ENCODE measurements around the gene PIGU.
"Not testable (repeated sequence)": the region's sequence is repeated elsewhere in the genome, so short reads cannot be mapped to it uniquely, and the experiment has no call there.

Gene PIGU

DNA sequence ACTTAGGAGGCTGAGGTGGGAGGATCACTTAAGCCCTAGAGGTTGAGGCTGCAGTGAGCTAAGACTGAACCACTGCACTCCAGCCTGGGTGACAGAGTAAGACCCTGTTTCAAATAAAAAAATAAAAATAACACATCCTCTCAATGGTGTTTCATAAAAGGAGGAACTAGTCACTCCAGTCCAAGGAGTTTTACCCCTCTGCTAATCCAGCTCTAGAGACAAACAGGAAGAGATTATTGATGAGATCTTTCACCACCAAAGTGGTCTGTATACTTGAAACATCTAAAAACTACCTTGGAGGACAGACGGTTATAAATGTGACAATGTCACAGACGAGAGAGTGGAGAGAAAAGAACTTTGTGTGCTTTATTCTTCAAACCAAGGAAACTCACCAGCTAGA is 58.2 kb downstream of the PIGU start:
- no peak for DNase-seq

DNA sequence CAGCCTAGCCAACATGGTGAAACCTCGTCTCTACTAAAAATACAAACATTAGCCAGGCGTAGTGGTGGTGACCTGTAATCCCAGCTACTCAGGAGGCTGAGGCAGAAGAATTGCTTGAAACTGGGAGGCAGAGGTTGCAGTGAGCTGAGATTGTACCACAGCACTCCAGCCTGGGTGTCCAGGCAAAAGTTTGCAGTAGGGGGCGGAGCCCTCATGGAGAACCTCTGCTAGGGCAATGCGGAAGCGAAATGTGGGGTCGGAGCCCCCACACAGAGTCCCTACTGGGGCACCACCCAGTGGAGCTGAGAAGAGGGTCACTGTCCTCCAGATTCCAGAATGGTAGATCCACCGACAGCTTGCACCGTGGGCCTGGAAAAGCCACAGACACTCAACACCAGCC is 60.0 kb downstream of the PIGU start:
- DNase-seq = not testable (repeated sequence)

DNA sequence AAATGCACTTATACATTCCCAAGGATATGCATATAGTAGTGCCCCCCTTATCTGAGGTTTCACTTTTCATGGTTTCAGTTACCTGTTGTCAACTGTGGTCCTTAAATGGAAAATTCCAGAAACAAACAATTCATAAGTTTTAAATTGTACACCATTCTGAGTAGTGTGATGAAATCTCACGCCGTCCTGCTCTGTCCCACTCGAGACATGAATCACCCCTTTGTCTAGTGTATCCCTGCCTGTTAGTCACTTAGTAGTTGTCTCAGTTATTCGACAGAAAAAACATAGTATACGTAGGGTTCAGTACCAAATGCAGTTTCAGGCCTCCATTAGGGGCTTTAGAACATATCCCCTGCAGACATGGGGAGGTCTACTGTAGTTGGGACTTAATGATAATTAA is 61.4 kb downstream of the PIGU start:
- no peak for DNase-seq

DNA sequence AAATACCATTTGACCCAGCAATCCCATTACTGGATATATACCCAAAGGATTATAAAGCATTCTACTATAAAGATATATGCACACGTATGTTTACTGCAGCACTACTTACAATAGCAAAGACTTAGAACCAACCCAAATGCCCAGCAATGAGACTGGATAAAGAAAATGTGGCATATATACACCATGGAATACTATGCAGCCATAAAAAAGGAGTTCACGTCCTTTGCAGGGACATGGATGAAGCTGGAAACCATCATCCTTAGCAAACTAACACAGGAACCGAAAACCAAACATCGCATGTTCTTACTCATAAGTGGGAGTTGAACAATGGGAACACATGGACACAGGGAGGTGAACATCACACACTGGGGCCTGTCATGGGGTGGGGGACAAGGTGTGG is 64.9 kb downstream of the PIGU start:
- not testable (repeated sequence) for DNase-seq

DNA sequence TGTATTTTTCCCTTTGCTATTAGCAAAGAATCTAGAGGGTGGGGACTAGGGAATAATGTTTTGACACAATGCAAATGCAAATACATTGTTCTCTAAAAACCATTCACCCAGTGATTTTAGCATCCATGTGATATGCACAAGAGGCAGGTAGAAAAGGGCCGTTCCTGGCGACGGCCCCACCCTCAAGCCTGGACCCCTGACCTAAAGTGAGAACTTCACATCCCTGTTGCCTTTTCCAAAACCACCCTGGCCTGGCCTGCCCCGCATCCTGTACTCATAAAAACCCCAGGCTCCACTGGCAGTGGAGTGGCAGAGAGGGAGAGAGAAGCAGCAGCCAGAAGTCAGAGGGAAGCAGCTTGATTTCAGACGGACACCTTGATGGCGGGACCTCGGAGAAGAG is 69.8 kb downstream of the PIGU start:
- no peak for DNase-seq

DNA sequence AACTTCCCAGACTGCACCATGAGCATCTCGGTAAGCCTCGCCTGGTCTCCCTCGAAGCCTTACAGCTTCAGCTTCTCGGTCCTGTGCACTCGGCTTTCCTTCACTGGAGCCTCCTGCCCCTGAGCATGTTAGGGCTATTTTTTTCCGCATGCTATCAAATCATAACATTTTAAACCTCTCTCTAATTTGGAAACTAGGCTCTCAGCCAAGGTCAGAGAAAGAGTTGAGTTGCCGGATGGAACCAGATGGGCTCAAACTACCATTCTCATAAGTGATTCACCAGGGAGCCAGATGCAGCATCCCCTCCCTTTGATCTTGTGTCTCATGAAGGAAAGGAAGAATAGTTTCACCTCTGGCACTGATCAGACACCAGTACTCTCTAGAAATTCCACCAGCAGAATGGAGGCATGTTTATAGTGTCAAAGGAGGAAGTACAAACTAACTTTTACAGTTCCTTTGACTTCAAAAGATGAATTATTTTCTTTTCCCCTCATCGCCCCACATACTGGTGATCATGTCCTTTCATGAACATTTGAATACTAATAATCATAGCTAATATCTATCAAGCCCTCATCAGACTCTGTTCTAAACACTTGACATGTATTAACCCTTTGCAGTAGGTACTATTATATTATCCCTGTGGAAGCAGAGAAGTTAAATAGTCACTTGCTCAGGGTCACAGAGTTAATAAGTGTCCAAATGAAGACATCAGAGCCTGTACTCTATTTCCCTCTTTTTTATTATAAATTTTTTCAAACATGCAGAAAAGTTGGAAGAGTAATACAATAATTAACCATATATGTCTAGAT is 71.7 kb downstream of the PIGU start:
- no peak for DNase-seq

DNA sequence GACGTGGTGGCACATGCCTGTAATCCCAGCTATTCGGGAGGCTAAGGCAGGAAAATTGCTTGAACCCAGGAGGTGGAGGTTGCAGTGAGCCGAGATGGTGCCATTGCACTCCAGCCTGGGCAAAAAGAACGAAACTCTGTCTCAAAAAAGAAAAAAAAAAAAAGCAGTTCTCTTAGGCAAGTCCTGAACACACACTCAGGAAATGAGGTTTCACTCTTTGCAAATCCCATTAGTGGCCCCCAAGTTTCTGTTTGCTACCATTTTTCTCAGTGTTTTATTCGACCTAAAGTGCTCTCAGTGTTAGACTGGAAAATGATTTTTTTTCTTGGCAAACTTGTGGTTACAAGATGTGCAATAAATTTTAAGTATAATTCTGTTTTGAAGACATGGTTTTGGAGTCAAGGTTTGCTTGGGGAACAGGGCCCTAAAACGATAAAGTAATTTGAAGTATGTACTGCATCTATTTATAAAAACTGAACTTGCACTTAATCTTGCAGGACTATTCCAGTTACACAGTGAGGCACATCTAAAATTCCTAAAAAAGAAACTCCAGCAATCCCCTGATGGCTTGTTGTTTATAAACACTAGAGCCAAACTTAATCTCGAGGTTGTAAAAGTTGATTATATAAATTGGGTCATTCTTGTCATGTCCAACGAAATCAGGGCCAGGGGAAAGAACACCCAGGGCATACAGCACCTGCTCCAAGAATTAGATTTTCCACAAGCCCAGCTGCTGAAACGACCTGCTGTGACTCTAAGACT is 75.8 kb downstream of the PIGU start:
- no peak for DNase-seq

DNA sequence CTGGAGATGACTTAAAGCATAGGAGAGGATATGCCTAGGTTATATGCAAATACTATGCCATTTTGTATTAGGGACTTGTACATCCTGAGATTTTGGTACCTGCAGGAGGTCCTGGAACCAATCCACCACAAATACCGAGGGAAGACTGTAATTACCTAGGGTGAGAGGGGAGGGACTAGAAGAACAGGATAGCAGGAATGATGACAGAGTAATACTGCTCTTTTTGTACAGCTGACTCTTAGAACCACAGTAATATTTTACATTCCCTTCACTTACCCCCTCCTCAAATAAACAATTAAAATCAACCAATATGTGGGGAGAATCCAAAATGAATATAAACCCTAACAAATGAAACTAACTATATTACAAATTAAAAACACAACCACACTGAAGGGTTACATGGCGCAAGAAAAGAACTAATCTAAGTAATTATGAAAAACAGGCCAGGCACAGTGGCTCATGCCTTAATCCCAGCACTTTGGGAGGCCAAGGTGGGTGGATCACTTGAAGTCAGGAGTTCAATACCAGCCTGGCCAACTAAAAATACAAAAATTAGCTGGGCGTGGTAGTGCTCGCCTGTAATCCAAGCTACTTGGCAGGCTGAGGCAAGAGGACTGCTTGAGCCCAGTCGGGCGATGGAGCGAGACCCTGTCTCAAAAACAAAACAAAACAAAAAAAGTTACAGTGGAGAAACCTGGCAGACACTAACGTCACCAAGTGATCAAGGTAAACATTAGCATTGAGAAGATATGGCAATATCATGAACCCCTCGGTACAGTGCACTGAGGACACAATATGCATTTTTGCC is 81.3 kb downstream of the PIGU start:
- no peak for DNase-seq

DNA sequence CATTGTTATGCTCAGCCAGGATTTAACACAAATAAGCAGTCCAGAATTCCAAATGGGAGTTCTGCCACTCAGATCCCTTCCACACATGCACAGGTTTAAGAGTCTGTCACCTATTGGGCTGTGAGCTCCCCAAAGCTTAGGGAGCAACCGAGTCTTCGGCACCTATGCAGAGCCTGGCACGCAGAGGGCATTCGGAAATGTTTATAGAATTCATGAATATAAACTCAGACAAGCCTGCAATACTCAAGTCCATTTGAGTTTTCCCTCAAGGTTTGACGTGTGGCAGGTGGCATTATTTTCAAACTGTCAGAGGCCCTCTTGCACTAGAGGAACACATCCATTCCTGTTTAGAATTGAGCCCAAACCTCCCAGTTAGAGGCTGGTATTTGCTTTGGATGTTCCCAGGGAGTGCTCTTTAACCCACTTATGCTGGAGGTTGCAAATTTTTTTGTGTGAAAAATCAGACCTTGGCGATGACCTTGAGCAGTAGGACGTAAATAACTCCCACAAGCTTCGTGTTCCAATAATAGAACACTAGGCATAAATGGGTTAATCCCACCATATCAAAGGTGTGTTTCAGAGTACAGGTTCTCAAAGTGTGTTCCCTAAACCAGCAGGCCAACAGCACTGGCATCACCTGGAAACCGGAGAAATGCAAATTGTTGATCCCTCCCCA is 90.3 kb downstream of the PIGU start:
- no peak for DNase-seq

DNA sequence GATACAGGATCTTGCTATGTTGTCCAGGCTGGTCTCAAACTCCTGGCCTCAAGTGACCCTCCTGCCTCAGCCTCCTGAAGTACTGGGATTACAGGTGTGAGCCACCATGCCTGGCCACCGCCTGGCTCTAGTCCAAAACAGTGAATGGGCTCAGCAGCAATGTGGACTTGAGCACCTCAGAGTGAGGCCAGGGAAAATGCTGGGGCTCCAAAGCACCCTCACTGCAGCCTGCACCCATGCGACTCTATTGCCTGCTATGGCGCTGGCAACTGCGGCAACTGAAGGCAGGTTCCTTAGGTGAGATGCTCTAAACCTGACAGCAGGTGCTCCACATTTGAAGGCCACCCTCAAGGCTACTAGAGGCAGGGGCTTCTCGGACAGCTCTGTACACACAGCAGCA is 91.9 kb downstream of the PIGU start:
- no peak for DNase-seq

DNA sequence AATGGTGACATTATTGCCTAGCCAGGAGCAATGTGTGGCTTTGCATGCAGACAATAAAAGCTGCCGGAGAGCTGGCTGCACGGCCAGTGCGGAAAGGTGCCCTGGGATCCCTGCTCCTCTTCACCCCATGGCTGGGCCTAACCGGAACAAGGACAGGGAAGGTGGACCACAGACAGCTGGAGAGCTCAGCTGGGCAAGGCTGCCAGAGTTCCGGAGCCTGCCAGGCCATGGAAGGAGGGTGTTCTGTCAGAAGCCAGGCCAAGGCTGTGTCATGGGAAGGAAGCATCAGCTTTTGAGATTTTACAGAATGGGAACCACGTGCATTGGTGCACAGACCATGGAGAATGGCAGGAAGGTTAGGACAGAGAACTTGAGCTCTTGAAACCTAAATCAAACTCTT is 93.3 kb downstream of the PIGU start:
- no peak for DNase-seq

DNA sequence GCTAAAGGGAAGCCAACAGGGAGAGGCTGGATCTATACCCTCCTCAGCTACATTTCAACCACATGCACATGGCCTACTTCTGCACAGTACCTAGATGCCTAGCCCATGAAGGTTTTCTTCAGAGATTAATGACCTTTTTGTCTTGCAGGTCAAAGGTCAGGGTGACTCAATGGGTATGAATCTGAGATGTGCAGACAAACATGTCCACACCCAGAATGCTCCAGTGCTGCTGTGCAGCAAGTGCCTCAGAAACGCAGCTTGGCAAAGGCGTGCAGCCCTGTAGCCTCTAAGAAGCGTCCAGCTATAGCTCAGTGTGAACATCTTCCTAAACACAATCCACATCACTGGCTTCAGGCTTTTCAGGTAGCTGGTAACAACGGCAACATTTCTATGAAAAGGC is 94.0 kb downstream of the PIGU start:
- no peak for DNase-seq

DNA sequence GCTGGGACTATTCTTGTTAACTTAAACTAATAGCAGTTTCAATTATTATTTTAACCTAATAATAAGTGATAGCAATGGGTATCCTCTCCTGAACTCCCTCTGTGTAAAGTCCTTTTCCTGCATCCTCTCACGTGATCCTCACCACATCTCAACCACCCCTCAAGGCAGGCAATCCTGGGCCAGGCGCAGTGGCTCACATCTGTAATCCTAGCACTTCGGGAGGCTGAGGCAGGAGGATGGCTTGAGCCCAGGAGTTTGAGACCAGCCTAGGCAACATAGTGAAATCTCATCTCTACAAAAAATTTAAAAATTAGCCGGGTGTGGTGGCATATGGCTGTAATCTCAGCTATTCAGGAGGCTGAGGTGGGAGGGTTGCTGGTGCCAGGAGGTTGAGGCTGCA is 94.7 kb downstream of the PIGU start:
- no peak for DNase-seq

DNA sequence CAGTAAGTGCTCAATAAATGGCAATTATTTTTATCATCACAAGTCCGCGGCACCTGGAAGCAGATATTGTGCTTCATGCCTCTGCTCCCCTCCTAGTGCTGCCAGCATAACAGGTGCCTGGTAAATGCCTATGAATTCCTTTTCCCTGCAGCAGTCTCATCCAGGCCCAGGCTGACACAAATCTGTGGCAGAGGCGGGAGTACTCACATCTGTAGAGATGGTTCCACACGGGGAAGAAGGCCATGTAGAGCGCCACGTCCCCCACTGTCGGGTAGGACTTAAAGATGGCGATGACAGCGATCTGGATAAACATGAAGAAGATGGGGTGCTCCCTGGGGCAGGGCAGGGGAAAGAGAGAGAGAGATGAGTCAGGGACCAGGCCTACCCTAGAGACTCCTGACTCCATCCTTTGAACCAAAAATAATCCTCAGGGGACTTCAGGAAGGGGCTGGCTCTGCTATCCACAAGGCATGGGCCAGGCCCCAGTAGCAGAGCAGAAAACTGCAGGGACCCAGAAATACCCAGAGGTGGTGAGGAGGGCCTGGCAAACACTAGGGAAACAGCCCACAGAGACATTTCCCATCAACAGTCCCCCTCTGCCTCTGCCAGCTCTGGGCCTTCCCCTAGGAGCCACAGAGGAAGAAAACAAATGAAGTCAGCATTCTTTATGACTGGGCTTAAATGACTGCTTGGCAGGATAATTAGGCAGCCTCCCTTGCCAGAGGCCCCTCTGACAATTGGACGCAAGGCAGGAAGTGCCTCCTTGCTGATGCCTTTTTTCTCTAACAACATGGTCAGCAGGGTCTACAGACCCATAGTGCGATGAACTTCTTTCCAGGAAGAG is 95.3 kb downstream of the PIGU start:
- no peak for DNase-seq

DNA sequence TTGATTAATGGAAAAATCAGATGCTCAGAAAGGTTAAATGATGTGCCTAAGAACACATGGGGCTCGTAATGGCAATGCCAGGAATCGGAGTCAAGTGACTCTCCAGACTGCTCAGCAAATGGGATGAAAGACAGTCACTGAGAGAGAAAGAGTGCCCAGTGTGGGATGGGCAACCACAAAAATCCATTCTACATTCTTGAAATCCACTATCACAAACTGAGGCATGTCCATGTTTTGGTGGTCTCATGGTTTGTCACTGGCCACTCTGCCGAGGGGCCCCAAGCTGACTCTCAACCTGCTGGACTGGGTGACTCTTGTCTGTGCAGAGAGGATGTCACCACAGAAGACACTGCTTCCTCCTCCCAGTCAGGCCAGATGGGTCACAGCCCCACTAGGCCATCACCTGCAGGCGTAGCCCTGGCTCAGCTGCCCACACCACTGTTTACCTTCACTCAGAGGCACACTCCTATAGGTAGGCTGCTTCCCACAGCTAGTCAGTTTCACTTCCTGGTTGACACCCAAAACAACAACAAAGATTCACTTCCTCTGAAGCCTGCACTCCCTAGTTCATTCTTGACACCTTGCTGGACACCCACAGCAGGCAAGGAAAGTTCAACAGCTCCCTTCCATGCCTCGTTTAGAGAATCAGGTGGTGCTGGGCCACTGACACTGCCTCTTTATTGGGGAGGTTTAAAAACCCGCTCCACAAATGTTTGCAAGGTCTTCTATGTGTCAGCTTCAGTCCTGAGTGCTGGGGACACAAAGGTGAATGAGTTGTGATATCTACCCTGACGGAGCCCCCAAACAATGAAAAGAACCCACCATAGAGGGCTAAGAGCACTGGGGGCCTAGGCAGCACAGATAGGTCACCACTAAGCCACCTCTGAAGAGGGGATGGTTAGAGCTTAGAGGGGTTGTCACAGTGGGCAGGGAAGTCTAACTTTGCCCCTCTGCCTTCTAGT is 96.6 kb downstream of the PIGU start:
- DNase-seq = no peak

DNA sequence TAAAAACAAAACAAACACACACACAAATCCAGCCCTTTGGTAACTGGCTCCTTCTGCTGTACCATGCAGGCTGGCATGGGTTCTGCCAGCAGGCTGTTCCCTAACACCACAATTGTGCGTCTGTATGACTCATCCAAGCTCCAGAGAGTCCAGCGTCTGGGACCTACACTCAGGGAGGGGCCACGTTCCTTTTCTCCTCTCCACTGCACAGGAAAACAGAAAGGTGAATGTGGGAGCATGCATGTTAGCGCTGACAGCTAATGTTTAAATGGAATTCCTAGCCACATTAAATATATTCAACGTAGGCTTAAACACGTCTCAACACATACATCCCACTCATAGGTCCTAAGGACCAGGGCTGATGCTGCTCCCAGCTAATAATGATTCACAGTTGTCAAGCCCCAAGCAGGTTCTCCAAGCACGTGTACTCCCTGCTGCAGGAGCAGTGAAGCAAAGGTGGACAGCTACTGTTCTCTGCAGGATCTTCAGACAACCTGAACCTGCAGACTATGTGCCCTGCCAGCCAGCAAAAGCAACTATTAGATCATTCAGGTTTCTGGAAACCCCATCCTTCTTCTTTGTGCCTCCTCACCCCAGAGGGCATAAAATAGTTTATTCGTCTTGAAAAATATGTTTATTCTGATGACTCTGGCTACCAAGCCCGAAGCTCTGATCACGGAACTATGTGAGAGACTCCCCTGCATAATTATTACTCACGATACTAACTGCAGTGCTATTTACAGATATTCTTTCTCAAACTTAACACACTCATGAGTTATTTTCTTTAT is 97.5 kb downstream of the PIGU start:
- DNase-seq = no peak

DNA sequence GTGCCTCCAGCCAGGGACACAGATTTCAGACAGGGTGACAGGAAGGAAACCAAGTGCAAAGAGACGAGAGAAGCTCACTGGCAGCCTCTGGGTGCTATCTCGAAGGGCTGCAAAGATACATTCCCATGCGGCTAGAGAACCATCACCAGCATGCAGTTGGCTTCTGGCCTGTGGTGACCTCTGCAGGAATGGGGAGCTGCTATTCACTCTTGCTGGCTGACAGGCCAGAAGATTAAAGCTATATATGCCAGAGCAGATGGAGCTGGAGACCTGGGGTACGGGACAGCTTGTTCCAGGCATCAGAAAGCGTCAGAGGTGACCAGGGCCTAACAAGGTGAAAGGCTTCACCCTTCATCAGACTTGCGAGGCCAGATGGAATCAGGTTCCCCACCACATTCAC is 98.4 kb downstream of the PIGU start:
- DNase-seq = no peak

DNA sequence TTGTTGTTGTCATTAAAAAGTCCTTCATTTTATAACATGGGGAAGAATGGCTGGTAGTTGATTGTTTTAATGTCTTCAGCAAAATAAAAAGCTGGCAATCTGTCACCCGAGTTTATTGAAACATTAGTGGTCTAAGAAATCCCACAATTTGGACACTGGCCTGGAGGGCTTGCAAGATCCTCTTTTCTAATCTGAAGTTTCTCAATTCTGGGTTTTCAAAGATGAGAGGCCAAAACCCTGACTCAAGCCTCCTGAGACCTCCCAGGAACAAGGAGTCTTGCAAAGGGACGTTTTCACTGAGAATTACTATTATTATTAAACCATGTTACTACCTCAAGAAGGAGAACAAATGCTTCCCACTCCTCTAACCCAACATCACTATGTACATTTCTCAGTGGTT is 98.9 kb downstream of the PIGU start:
- DNase-seq = no peak

DNA sequence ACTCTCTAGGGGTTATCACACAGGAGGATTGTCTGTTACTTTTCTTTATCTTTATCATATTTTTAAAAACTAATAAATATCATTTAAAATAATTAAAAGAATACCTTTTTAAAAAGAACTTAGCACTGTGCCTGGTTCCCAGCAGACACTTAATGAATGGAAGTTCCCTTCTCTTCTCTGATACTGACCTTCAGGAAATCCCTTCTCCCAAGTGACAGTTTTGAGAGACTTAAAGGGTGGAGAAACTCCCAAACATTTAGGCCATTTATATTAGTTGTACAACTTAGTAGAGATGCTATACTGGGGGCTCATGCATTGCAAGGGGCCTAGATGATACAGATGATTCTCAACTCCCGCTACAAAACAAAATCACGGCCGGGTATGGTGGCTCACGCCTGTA is 99.8 kb downstream of the PIGU start:
- no peak for DNase-seq

DNA sequence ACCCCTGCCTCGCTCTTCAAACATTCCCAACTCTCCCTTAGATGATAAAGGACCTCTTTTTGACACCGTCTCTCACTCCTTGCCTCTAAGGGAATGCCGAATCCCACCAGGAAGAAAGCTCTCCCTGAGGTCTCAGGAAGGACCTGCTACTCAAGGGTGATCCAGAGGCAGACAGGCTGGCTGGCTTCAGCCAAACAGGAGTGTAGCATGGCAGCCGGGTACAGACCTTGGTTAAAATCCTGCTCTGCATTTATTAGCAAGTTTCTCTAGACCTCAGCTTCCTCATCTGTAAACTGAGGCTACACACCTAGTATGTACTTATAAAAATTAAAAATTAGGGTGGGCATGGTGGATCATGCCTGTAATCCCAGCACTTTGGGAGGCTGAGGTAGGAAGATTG is 101.1 kb downstream of the PIGU start:
- DNase-seq = no peak
